GM10266 (cell line): ENCODE data around the gene RB1.

Experiments used
- DNase-seq: peaks from one replicate; pipeline ENCODE4 v3.0.0; 2012; ENCODE audit errors: extremely low spot score
- CTCF ChIP-seq: IDR thresholded peaks from 2 replicates; pipeline ENCODE4 v1.5.1; 2012; ENCODE audit warnings: mild to moderate bottlenecking, low read depth; ENCODE audit not compliant: control insufficient read depth, insufficient read depth; ENCODE audit errors: missing control alignments

The RB1 gene

GRCh38 chr13:48493851-48494250 is 190.3 kb downstream of the RB1 start:
- no peak for DNase-seq
- TF ChIP-seq CTCF = no peak

- DNase-seq = no peak
- TF ChIP-seq CTCF = no peak
Measured at GRCh38 chr13:48494874-48495273, 191.3 kb downstream of the RB1 start.

GRCh38 chr13:48496271-48497161 is 193.0 kb downstream of the RB1 start:
- TF ChIP-seq CTCF = no peak
- DNase-seq = no peak

GRCh38 chr13:48497669-48498068 is 194.1 kb downstream of the RB1 start:
- no peak for DNase-seq
- TF ChIP-seq CTCF = no peak

GRCh38 chr13:48500652-48501197 is 197.2 kb downstream of the RB1 start:
- no peak for DNase-seq
- TF ChIP-seq CTCF = no peak

- DNase-seq = no peak
- TF ChIP-seq CTCF = no peak
Measured at GRCh38 chr13:48501705-48502104, 198.2 kb downstream of the RB1 start.

- TF ChIP-seq CTCF = no peak
- no peak for DNase-seq
Measured at GRCh38 chr13:48502601-48503319, 199.2 kb downstream of the RB1 start.
